Astrocyte (in vitro differentiated cells and primary cell): ENCODE measurements around the gene CPZ. TPM values are rescaled to one million over a fixed set of nuclear protein-coding genes. Genes with fewer than 3 reads are reported as not detected.

Experiments
- DNase-seq: peaks from one replicate; pipeline ENCODE4 v3.0.0-alpha.2; 2010; ENCODE audit warnings: low read depth
- FAIRE-seq: peaks from 2 replicates; lab custom pipeline; 2011; peaks lifted over from hg19 to GRCh38; lab: Jason Lieb, UNC
- H2AFZ ChIP-seq: 2 replicates; pipeline ENCODE4 v1.6.0; 2012; ENCODE audit warnings: low read depth, low read length, inconsistent platforms
- H3K27ac ChIP-seq: 2 replicates; pipeline ENCODE4 v1.5.1; 2011; ENCODE audit warnings: low read depth, low read length, inconsistent platforms
- H3K27me3 ChIP-seq: 2 replicates; pipeline ENCODE4 v1.6.0; 2011; ENCODE audit warnings: low read length, inconsistent platforms; ENCODE audit not compliant: insufficient read depth
- H3K36me3 ChIP-seq: 2 replicates; pipeline ENCODE4 v1.5.1; 2011; ENCODE audit warnings: low read length, inconsistent platforms; ENCODE audit not compliant: insufficient read depth
- H3K4me1 ChIP-seq: 2 replicates; pipeline ENCODE4 v1.5.1; 2011; ENCODE audit warnings: low read length, inconsistent platforms; ENCODE audit not compliant: insufficient read depth
- H3K4me2 ChIP-seq: 2 replicates; pipeline ENCODE4 v1.6.0; 2012; ENCODE audit warnings: low read length, inconsistent platforms
- H3K4me3 ChIP-seq: 2 replicates; pipeline ENCODE4 v1.5.1; 2011; ENCODE audit warnings: low read depth, mild to moderate bottlenecking, low read length, inconsistent platforms; ENCODE audit not compliant: insufficient read depth
- H3K79me2 ChIP-seq: 2 replicates; pipeline ENCODE4 v1.6.0; 2012; ENCODE audit warnings: mild to moderate bottlenecking, low read length, inconsistent platforms; ENCODE audit not compliant: insufficient read depth
- H3K9ac ChIP-seq: 2 replicates; pipeline ENCODE4 v1.6.0; 2012; ENCODE audit warnings: mild to moderate bottlenecking, low read length, inconsistent platforms
- H3K9me3 ChIP-seq: 2 replicates; pipeline ENCODE4 v1.5.1; 2012; ENCODE audit warnings: low read depth, mild to moderate bottlenecking, low read length, inconsistent platforms; ENCODE audit not compliant: insufficient read depth
- H4K20me1 ChIP-seq: 2 replicates; pipeline ENCODE4 v1.6.0; 2012; ENCODE audit warnings: low read length, inconsistent platforms; ENCODE audit not compliant: insufficient read depth
- H3K27ac Mint-ChIP-seq: one replicate; pipeline ENCODE4 v1.8.0; 2021; ENCODE audit warnings: mild to moderate bottlenecking, mixed read lengths; ENCODE audit not compliant: unreplicated experiment
- H3K27me3 Mint-ChIP-seq: one replicate; pipeline ENCODE4 v1.8.0; 2021; ENCODE audit warnings: low read depth, mixed read lengths; ENCODE audit not compliant: unreplicated experiment
- H3K36me3 Mint-ChIP-seq: one replicate; pipeline ENCODE4 v1.8.0; 2021; ENCODE audit warnings: low read depth, mixed read lengths; ENCODE audit not compliant: unreplicated experiment
- H3K4me1 Mint-ChIP-seq: one replicate; pipeline ENCODE4 v1.8.0; 2021; ENCODE audit warnings: low read depth, mixed read lengths; ENCODE audit not compliant: unreplicated experiment
- H3K4me3 Mint-ChIP-seq: one replicate; pipeline ENCODE4 v1.8.0; 2021; ENCODE audit warnings: mild to moderate bottlenecking, moderate library complexity, mixed read lengths; ENCODE audit not compliant: unreplicated experiment
- H3K9me3 Mint-ChIP-seq: one replicate; pipeline ENCODE4 v1.8.0; 2021; ENCODE audit warnings: mild to moderate bottlenecking, mixed read lengths; ENCODE audit not compliant: unreplicated experiment
- CTCF ChIP-seq: IDR thresholded peaks from 2 replicates; pipeline ENCODE4 v1.5.1; 2011; ENCODE audit warnings: low read depth, mild to moderate bottlenecking, inconsistent platforms, low read length, moderate library complexity; ENCODE audit not compliant: insufficient read depth
- EZH2 ChIP-seq: IDR thresholded peaks from 2 replicates; pipeline ENCODE4 v1.6.1; 2012; ENCODE audit warnings: mild to moderate bottlenecking, low read length, inconsistent platforms; ENCODE audit not compliant: insufficient read depth
- total RNA-seq: library from RNA; stranded (reverse); gene quantifications from 2 replicates; pipeline ENCODE4 v1.2.1, GENCODE V29; 2021

CPZ gene
- total RNA-seq, 1 donor from 2014 or later, result 6.3 TPM

- Mint-ChIP-seq H3K27ac (no peak overlapping the region), H3K36me3 (peaks cover 10% of the 10 kb centered on the region), H3K9me3 (no peaks in the 10 kb centered on the region), H3K4me1 (no peaks in the 10 kb centered on the region), H3K4me3 (no peak overlapping the region), H3K27me3 (peaks cover 41% of the 10 kb centered on the region)
- Histone ChIP-seq H3K36me3 (no peaks in the 10 kb centered on the region), H2AFZ (no peak overlapping the region), H3K27me3 (no peaks in the 10 kb centered on the region), H4K20me1 (no peaks in the 10 kb centered on the region), H3K9me3 (no peaks in the 10 kb centered on the region), H3K27ac (no peak overlapping the region), H3K79me2 (no peaks in the 10 kb centered on the region), H3K9ac (no peak overlapping the region), H3K4me3 (no peak overlapping the region), H3K4me2 (no peak overlapping the region), H3K4me1 (no peaks in the 10 kb centered on the region)
- FAIRE-seq (no peak), DNase-seq (no peak)
- TF ChIP-seq EZH2, result no peak
- TF ChIP-seq CTCF, result no peak
Measured at GRCh38 chr4:8614365-8615193, 22.0 kb downstream of the CPZ start.

GRCh38 chr4:8615366-8615765 is 22.8 kb downstream of the CPZ start:
- Histone ChIP-seq H3K27ac (no peak overlapping the region), H3K4me2 (no peak overlapping the region), H3K9me3 (no peaks in the 10 kb centered on the region), H2AFZ (no peak overlapping the region), H3K36me3 (no peaks in the 10 kb centered on the region), H3K27me3 (no peaks in the 10 kb centered on the region), H3K9ac (no peak overlapping the region), H4K20me1 (no peaks in the 10 kb centered on the region), H3K4me3 (no peak overlapping the region), H3K79me2 (no peaks in the 10 kb centered on the region), H3K4me1 (no peaks in the 10 kb centered on the region)
- no peaks in the 10 kb centered on the region for H3K4me1 Mint-ChIP-seq
- H3K36me3 Mint-ChIP-seq, result peaks cover 10% of the 10 kb centered on the region
- H3K9me3 Mint-ChIP-seq, result no peaks in the 10 kb centered on the region
- peaks cover 41% of the 10 kb centered on the region for H3K27me3 Mint-ChIP-seq
- DNase-seq (no peak), FAIRE-seq (no peak)
- H3K27ac Mint-ChIP-seq, result no peak overlapping the region
- H3K4me3 Mint-ChIP-seq, result no peak overlapping the region
- TF ChIP-seq EZH2 (no peak), CTCF (no peak)
